HepG2 (cell line): Measurements from ENCODE around the gene LBR. TPM values are rescaled to one million over a fixed set of nuclear protein-coding genes. Genes with fewer than 3 reads are reported as not detected.

Experiments
- BORCS8-MEF2B ChIP-seq: sonication (generic); formaldehyde crosslinking; IDR thresholded peaks from 2 replicates; pipeline ENCODE4 v1.8.0; 2022; ENCODE audit warnings: mild to moderate bottlenecking, missing genetic modification reagents
- E2F2 ChIP-seq: sonication (generic); formaldehyde crosslinking; IDR thresholded peaks from 2 replicates; pipeline ENCODE4 v1.4.0; 2020; ENCODE audit warnings: missing genetic modification reagents, borderline replicate concordance
- ELF3 ChIP-seq: IDR thresholded peaks from 2 replicates; pipeline ENCODE4 v1.6.1; 2016; ENCODE audit warnings: missing genetic modification reagents, missing compliant biosample characterization
- ERF ChIP-seq: IDR thresholded peaks from 2 replicates; pipeline ENCODE4 v1.6.1; 2018; ENCODE audit warnings: missing biosample characterization, missing genetic modification reagents
- HMGXB4 ChIP-seq, 2 experiments: sonication (generic) in 1 of 2; formaldehyde crosslinking in 1 of 2; IDR thresholded peaks; 2 replicates each; pipeline versions ENCODE4 v1.4.0 to v1.6.1; 2018 to 2020; ENCODE audit warnings: missing genetic modification reagents in 2 of 2, borderline replicate concordance in 1 of 2, low read depth in 1 of 2, mild to moderate bottlenecking in 1 of 2, missing biosample characterization in 1 of 2
- ISX ChIP-seq: sonication (generic); formaldehyde crosslinking; conservative IDR thresholded peaks from 2 replicates; pipeline ENCODE4 v1.5.0; 2020; ENCODE audit warnings: missing genetic modification reagents
- MAX ChIP-seq: IDR thresholded peaks from 2 replicates; pipeline ENCODE4 v1.6.1; 2012; ENCODE audit warnings: inconsistent platforms
- MAZ ChIP-seq, 2 experiments: sonication (generic) in 1 of 2; formaldehyde crosslinking in 1 of 2; IDR thresholded peaks; 2 replicates each; pipeline versions ENCODE4 v1.5.0 to v1.6.1; 2012 to 2020; ENCODE audit warnings: low read depth in 2 of 2, mild to moderate bottlenecking in 2 of 2, borderline replicate concordance in 1 of 2, improper control_type of control experiment in 1 of 2, low read length in 1 of 2, missing genetic modification reagents in 1 of 2, moderate library complexity in 1 of 2
- MED8 ChIP-seq: sonication (generic); formaldehyde crosslinking; IDR thresholded peaks from 2 replicates; pipeline ENCODE4 v1.8.1; 2023; ENCODE audit warnings: mild to moderate bottlenecking, missing genetic modification reagents; ENCODE audit not compliant: insufficient replicate concordance
- MTA3 ChIP-seq: sonication (generic); formaldehyde crosslinking; IDR thresholded peaks from 2 replicates; pipeline ENCODE4 v1.4.0; 2020; ENCODE audit warnings: missing genetic modification reagents
- MXI1 ChIP-seq: IDR thresholded peaks from 3 replicates; pipeline ENCODE4 v1.6.1; 2012; ENCODE audit warnings: low read depth, low read length, inconsistent platforms, borderline replicate concordance
- NFIC ChIP-seq: IDR thresholded peaks from 2 replicates; pipeline ENCODE4 v1.6.1; 2012; ENCODE audit warnings: mild to moderate bottlenecking, low read length, inconsistent platforms
- PBX3 ChIP-seq: sonication (generic); formaldehyde crosslinking; IDR thresholded peaks from 2 replicates; pipeline ENCODE4 v1.8.1; 2023; ENCODE audit warnings: missing genetic modification reagents, inconsistent platforms, borderline replicate concordance
- SOX13 ChIP-seq, 3 experiments: fragments of 450-650 bp in 1 of 3; sonication (generic) in 1 of 3; formaldehyde crosslinking in 1 of 3; IDR thresholded peaks in 2 of 3; conservative IDR thresholded peaks in 1 of 3; 2 replicates each; pipeline versions ENCODE4 v1.5.0 to v1.6.1; 2016 to 2020; ENCODE audit warnings: antibody characterized with exemption in 1 of 3, mild to moderate bottlenecking in 1 of 3, missing compliant biosample characterization in 1 of 3, missing genetic modification reagents in 1 of 3, moderate library complexity in 1 of 3
- SP2 ChIP-seq: sonication (generic); formaldehyde crosslinking; IDR thresholded peaks from 2 replicates; pipeline ENCODE4 v1.5.1; 2020; ENCODE audit warnings: mild to moderate bottlenecking, missing genetic modification reagents
- SRY ChIP-seq: sonication (generic); formaldehyde crosslinking; IDR thresholded peaks from 2 replicates; pipeline ENCODE4 v1.8.0; 2022; ENCODE audit warnings: mild to moderate bottlenecking, missing genetic modification reagents
- TAF15 ChIP-seq: fragments of 200-400 bp; formaldehyde crosslinking; IDR thresholded peaks from one replicate; pipeline ENCODE4 v1.6.1; 2018; ENCODE audit warnings: mild to moderate bottlenecking, low read depth, low read length; ENCODE audit not compliant: poor library complexity, severe bottlenecking
- ZNF367 ChIP-seq: sonication (generic); formaldehyde crosslinking; IDR thresholded peaks from 2 replicates; pipeline ENCODE4 v1.4.0; 2020; ENCODE audit warnings: missing genetic modification reagents, borderline replicate concordance
- ZNF451 ChIP-seq: sonication (generic); formaldehyde crosslinking; IDR thresholded peaks from 2 replicates; pipeline ENCODE4 v1.5.0; 2020; ENCODE audit warnings: mild to moderate bottlenecking, missing genetic modification reagents
- ZNF747 ChIP-seq: sonication (generic); formaldehyde crosslinking; IDR thresholded peaks from 2 replicates; pipeline ENCODE4 v1.8.1; 2023; ENCODE audit warnings: missing genetic modification reagents, mild to moderate bottlenecking, borderline replicate concordance
- ZSCAN25 ChIP-seq: sonication (generic); formaldehyde crosslinking; IDR thresholded peaks from 2 replicates; pipeline ENCODE4 v1.8.0; 2022; ENCODE audit warnings: mild to moderate bottlenecking, missing genetic modification reagents
- ZUFSP ChIP-seq: sonication (generic); formaldehyde crosslinking; IDR thresholded peaks from 2 replicates; pipeline ENCODE4 v1.9.0; 2021; ENCODE audit warnings: missing genetic modification reagents, mild to moderate bottlenecking, borderline replicate concordance
- polyA plus RNA-seq, 8 experiments: library from polyadenylated mRNA; depleted of rRNA in 3 of 8; stranded (reverse) in 7 of 8; unstranded in 1 of 8; fragments of >200 nt; fragmentation: Illumina TruSeq in 4 of 8; extraction: Trizol in 4 of 8; gene quantifications; 2 replicates each; pipeline versions ENCODE4 v1.2.1 to v1.2.3, GENCODE V29; 2011 to 2016; ENCODE audit warnings: low read depth in 4 of 8, missing spikeins in 1 of 8, mixed read lengths in 1 of 8; ENCODE audit not compliant: insufficient read depth in 1 of 8
- total RNA-seq, 5 experiments: library from RNA; depleted of rRNA; stranded (reverse); fragments of >200 nt; fragmentation: Illumina TruSeq; extraction: Trizol; gene quantifications; 2 replicates each; pipeline ENCODE4 v1.2.3, GENCODE V29; 2016; ENCODE audit warnings: low read depth in 1 of 5

Gene LBR
- total and polyA plus RNA-seq, 2 of the 13 experiments (the other 11 are each of a cell fraction or from before 2014, with no cell fraction given): 38.9 to 76.7 TPM

GRCh38 chr1:225441314-225442122 lies 13.7 kb upstream of the LBR start (continued):
- TF ChIP-seq E2F2 (CRISPR knock-in tag): no peak
- no peak for TF ChIP-seq SOX13 (IDR thresholded peaks at IDR 0.05)
- peak in 1 of 2 experiments; percentile 40; a peak in 1 of 4 replicates for TF ChIP-seq SOX13 (CRISPR knock-in tag; conservative IDR thresholded peaks at IDR 0.05 in 1 of 2, IDR thresholded peaks at IDR 0.05 in 1 of 2)
- TF ChIP-seq MED8 (CRISPR knock-in tag): no peak
- TF ChIP-seq MTA3: no peak
- TF ChIP-seq ZUFSP (CRISPR knock-in tag): no peak
- TF ChIP-seq MXI1: 0 out of 3 replicates have a peak, but pooled peaks have one; percentile 11
- no peak; the same call in 1 of the 2 replicates for TF ChIP-seq MAX
- no peak for TF ChIP-seq ZSCAN25
- TF ChIP-seq HMGXB4 (CRISPR knock-in tag; IDR thresholded peaks at IDR 0.05; ENCODE audit: borderline replicate concordance in 1 of 2, low read depth in 1 of 2): peak in 1 of 2 experiments; percentile 48; a peak in 2 of 4 replicates
- no peak for TF ChIP-seq ISX (CRISPR knock-in tag)
- no peak for TF ChIP-seq ELF3 (CRISPR knock-in tag)
- no peak; the same call in 1 of the 2 replicates for TF ChIP-seq ZNF747 (CRISPR knock-in tag)
- TF ChIP-seq MAZ (IDR thresholded peaks at IDR 0.05; ENCODE audit: borderline replicate concordance, low read depth, low read length): no peak
- peak; percentile 68; the same call in 1 of the 2 replicates for TF ChIP-seq MAZ (CRISPR knock-in tag; IDR thresholded peaks at IDR 0.05; ENCODE audit: low read depth)
- TF ChIP-seq PBX3 (CRISPR knock-in tag): no peak
- no peak for TF ChIP-seq ZNF367 (CRISPR knock-in tag)
- TF ChIP-seq BORCS8-MEF2B (CRISPR knock-in tag): no peak
- no peak for TF ChIP-seq SP2 (CRISPR knock-in tag)
- no peak for TF ChIP-seq SRY (CRISPR knock-in tag)
- no peak for TF ChIP-seq ERF (CRISPR knock-in tag)
- no peak for TF ChIP-seq TAF15
- TF ChIP-seq ZNF451 (CRISPR knock-in tag): no peak
- TF ChIP-seq NFIC: no peak
